Measurements from ENCODE around the gene DBET. TPM values are rescaled to one million over a fixed set of nuclear protein-coding genes. Genes with fewer than 3 reads are reported as not detected.
"Not testable (repeated sequence)": the region's sequence is repeated elsewhere in the genome, so short reads cannot be mapped to it uniquely, and the experiment has no call there.

Gene DBET
- total and polyA plus RNA-seq, 7 donors = not detected

DNA sequence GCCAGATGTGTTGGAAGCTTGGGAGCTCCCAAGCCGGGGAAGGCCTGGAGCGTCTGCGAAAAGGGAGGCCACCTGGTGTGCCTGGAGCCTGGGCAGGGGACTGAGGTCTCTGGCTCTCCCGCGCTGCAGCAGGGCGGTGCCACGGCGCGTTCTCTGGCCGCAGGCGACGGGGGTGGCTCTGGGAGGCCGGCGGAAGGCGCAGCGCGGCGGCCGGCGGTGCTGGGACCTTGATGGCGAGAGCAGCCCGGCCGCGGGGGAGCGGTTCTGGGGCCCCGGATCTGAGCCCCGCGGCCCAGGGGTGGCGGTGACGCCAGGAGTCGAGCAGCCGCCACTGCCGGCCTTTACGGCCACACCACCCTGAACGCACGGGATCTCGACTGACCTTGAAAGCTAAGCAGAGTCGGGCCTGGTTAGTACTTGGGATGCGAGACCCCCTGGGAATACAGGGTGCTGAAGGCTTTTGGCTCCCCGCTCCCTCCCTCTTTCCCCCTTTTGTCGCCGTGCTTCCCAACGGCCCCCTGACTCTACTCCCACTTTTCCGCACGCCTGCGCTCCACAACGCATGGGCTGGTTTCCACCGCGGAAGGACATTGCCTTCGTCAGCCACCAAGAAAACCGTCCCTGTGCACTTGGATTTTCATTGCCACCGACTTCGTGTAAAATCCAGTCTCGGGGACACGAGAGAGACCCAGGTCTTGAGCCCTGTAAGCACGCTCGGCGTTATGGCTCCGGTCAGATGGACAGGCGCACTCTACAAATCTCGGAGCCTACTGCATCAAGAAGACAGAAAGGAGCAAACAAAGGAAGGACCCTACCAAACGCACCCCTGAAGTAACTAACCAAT is 46.7 kb upstream of the DBET start:
- H3K27ac ChIP-seq = no peak overlapping the region
- H3K27me3 ChIP-seq (ENCODE audit: insufficient read depth in 3 of 3, low read length in 2 of 3) = peaks cover 0 to 66% (median 43%) of the 10 kb centered on the region in 3 donors
- 3 to 6% (median 3%) methylated on average over 41 to 62 of the region's 62 CpGs for WGBS, 3 donors
- no peak for ATAC-seq
- H3K36me3 ChIP-seq (ENCODE audit: insufficient read depth in 1 of 2, low read depth in 1 of 2) = no peaks in the 10 kb centered on the region
- DNase-seq = peak in 1 of 2 donors; percentile 50
- TF ChIP-seq, protein P1, sequence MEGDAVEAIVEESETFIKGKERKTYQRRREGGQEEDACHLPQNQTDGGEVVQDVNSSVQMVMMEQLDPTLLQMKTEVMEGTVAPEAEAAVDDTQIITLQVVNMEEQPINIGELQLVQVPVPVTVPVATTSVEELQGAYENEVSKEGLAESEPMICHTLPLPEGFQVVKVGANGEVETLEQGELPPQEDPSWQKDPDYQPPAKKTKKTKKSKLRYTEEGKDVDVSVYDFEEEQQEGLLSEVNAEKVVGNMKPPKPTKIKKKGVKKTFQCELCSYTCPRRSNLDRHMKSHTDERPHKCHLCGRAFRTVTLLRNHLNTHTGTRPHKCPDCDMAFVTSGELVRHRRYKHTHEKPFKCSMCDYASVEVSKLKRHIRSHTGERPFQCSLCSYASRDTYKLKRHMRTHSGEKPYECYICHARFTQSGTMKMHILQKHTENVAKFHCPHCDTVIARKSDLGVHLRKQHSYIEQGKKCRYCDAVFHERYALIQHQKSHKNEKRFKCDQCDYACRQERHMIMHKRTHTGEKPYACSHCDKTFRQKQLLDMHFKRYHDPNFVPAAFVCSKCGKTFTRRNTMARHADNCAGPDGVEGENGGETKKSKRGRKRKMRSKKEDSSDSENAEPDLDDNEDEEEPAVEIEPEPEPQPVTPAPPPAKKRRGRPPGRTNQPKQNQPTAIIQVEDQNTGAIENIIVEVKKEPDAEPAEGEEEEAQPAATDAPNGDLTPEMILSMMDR (IDR thresholded peaks at IDR 0.05) = no peak
- intact Hi-C loops (cut with DNase I) = no loop called here
- H3K4me1 ChIP-seq = no peaks in the 10 kb centered on the region
- H3K4me3 ChIP-seq = peak overlapping the region; percentile 18
- H3K9me3 ChIP-seq = no peaks in the 10 kb centered on the region

DNA sequence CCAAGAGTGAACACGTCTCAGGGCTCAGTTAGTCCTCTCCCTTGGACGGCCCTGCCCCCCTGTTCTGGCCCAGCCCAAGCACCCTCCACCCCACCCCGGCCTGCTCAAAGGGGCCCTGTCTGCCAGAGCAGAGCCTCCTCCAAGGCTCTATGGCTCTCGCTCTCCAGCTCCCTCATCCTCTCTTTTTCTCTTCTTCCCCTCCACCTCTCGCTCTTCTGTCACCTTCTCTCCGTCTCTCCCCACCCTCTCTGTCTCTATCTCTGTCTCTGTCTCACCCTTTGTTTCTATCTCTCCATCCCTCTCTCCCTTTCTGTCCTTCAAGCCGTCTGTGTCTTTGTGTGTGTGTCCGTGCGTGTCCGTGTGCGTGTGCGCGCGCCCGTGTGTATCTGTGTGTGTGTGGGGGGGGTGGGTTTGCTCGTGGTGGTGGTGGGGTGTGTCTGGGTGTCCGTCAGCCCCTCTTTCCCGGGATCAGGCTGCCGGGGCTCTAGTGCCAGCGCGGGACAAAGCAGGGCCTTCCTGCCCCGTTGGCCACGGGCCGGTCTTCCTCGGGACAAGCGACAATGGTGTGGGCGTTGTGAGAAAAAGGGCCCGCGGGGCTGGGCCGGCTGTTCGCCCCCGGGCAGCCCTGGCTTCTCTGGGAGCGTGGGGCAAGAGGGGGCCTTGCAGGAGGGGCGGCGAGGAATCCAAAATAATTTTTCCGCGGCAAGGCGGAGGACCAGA is 45.9 kb upstream of the DBET start:
- WGBS, 3 donors = 8 to 10% (median 9%) methylated on average over 38 of the region's 38 CpGs
- H3K4me3 ChIP-seq = no peak overlapping the region
- TF ChIP-seq, protein P1 (IDR thresholded peaks at IDR 0.05) = no peak
- DNase-seq = no peak
- no peaks in the 10 kb centered on the region for H3K9me3 ChIP-seq
- H3K27ac ChIP-seq = no peak overlapping the region
- H3K4me1 ChIP-seq = no peaks in the 10 kb centered on the region
- intact Hi-C loops (cut with DNase I) = no loop called here
- H3K36me3 ChIP-seq (ENCODE audit: insufficient read depth in 1 of 2, low read depth in 1 of 2) = no peaks in the 10 kb centered on the region
- ATAC-seq = no peak
- peaks cover 0 to 68% (median 45%) of the 10 kb centered on the region in 3 donors for H3K27me3 ChIP-seq (ENCODE audit: insufficient read depth in 3 of 3, low read length in 2 of 3)

DNA sequence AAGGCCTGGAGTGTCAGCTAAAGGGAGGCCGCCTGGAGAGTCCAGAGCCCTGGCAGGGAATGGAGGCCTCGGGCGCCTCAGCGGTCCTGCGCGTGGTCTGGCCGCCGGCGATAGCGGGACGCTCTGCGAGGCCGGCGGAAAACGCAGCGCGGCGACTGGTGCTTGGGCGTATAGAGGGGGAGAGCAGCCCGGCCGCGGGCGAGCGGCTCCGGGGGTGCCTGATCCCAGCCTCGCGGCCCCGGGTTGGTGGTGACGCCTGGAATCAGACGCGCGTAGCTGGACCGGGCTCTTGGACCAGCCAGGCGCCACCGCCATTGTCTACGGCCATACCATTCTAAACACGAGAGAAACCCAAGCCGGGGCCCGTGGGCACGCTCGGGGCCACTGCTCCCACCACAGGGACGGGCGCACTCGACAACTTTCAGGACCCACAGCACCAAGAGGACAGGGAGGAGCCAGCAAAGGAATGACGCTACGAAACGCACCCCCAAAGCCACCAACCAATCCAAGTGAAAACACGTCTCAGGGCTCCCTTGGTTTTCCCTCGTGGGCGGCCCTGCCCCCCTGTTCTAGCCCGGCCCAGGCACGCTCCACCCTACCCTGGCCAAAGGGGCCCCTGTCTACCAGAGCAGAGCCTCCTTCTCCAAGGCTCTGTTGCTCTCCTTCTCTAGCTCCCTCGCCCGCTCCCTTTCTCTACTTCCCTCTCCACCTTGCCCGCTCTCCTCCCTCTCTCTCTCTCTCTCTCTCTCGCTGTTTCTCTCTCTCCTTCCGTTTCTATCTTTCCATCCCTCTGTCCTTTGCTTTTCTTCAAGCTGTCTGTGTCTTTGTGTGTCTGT is 45.1 kb upstream of the DBET start:
- no peaks in the 10 kb centered on the region for H3K36me3 ChIP-seq (ENCODE audit: insufficient read depth in 1 of 2, low read depth in 1 of 2)
- H3K4me3 ChIP-seq = no peak overlapping the region
- H3K9me3 ChIP-seq = no peaks in the 10 kb centered on the region
- H3K27me3 ChIP-seq (ENCODE audit: insufficient read depth in 3 of 3, low read length in 2 of 3) = peaks cover 0 to 63% (median 45%) of the 10 kb centered on the region in 3 donors
- no peak overlapping the region for H3K27ac ChIP-seq
- TF ChIP-seq, protein P1 (IDR thresholded peaks at IDR 0.05) = no peak
- intact Hi-C loops (cut with DNase I) = no loop called here
- no peaks in the 10 kb centered on the region for H3K4me1 ChIP-seq
- ATAC-seq (no peak), DNase-seq (no peak)
- 4 to 5% (median 5%) methylated on average over 34 to 57 of the region's 57 CpGs for WGBS, 3 donors

DNA sequence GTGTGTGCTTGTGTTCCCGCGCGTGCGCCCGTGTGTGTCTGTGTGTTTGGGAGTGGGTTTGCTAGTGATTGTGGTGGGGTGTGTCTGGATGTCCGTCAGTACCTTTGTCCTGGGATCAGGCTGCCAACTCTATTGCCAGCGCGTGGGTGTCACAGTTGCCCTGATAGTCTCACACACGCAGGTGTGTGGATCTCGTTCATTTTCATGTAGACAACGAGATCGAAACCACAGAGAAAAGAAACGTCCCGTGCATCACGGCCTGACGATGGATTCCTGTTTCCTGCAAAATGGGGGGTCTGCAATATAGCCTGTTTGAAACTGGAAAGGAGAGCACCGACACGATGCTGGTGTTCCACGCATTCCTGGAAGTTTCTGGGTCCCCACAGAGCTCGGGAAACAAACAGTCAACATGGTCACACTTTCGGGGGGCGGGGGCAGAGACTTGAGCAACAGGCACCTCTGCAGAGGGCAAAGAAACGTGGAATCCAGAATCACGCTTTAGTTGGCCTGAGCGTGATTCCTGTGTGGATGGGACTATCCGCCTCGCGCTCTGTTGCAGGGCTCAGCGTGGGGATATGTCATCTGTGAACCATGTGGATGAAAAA is 44.3 kb upstream of the DBET start:
- 15 to 18% (median 15%) methylated on average over 29 of the region's 29 CpGs for WGBS, 3 donors
- intact Hi-C loops (cut with DNase I); H3K4me1 ChIP-seq; H3K4me3 ChIP-seq; ATAC-seq; H3K36me3 ChIP-seq (ENCODE audit: insufficient read depth in 1 of 2, low read depth in 1 of 2); H3K27ac ChIP-seq; H3K9me3 ChIP-seq; DNase-seq: not testable (repeated sequence)
- H3K27me3 ChIP-seq (ENCODE audit: insufficient read depth in 3 of 3, low read length in 2 of 3) = peaks cover 0 to 56% (median 41%) of the 10 kb centered on the region in 3 donors

Data from psoas muscle (tissue), 8 donors.